ENCODE measurements around the gene AK3.

- no peak for TF ChIP-seq CTCF (IDR thresholded peaks at IDR 0.05)
- TF ChIP-seq ZFX (IDR thresholded peaks at IDR 0.05; ENCODE audit: borderline replicate concordance) = no peak
These were observed 19.1 kb upstream of the AK3 start for GRCh38 chr9:4760122-4760521.

All from 22Rv1 (cell line).